ENCODE measurements around the gene MN1. TPM values are rescaled to one million over a fixed set of nuclear protein-coding genes. Genes with fewer than 3 reads are reported as not detected.

MN1 gene
- polyA plus RNA-seq, 1 donor, result 11.7 TPM

GRCh38 chr22:27785831-27786230 lies 15.7 kb downstream of the MN1 start:
- no peak for DNase-seq

- DNase-seq, result no peak
These were observed 17.5 kb downstream of the MN1 start for GRCh38 chr22:27784120-27784475.

- no peak for DNase-seq
These were observed 18.0 kb downstream of the MN1 start for GRCh38 chr22:27783436-27784119.

GRCh38 chr22:27782088-27782487 lies 19.5 kb downstream of the MN1 start:
- no peak for DNase-seq

GRCh38 chr22:27780161-27780575 lies 21.4 kb downstream of the MN1 start:
- no peak for DNase-seq

GRCh38 chr22:27779643-27780042 lies 21.9 kb downstream of the MN1 start:
- no peak for DNase-seq

- no peak for DNase-seq
These were observed 23.1 kb downstream of the MN1 start for GRCh38 chr22:27778294-27779090.

GRCh38 chr22:27777128-27777527 lies 24.4 kb downstream of the MN1 start:
- no peak for DNase-seq

- DNase-seq, result no peak
These were observed 25.0 kb downstream of the MN1 start for GRCh38 chr22:27776650-27776958.

- no peak for DNase-seq
These were observed 25.6 kb downstream of the MN1 start for GRCh38 chr22:27775758-27776649.

- DNase-seq, result no peak
These were observed 26.4 kb downstream of the MN1 start for GRCh38 chr22:27775087-27775698.

- DNase-seq, result no peak
These were observed 27.4 kb downstream of the MN1 start for GRCh38 chr22:27774200-27774599.

GRCh38 chr22:27772984-27773498 lies 28.5 kb downstream of the MN1 start:
- DNase-seq, result no peak

GRCh38 chr22:27772081-27772983 lies 29.2 kb downstream of the MN1 start:
- DNase-seq, result no peak

GRCh38 chr22:27771637-27772036 lies 29.9 kb downstream of the MN1 start:
- DNase-seq, result no peak

- DNase-seq, result no peak
These were observed 32.5 kb downstream of the MN1 start for GRCh38 chr22:27769012-27769411.

- no peak for DNase-seq
These were observed 33.4 kb downstream of the MN1 start for GRCh38 chr22:27768027-27768653.

GRCh38 chr22:27766679-27767078 lies 34.9 kb downstream of the MN1 start:
- no peak for DNase-seq

GRCh38 chr22:27765706-27766291 lies 35.8 kb downstream of the MN1 start:
- no peak for DNase-seq

GRCh38 chr22:27764722-27765236 lies 36.8 kb downstream of the MN1 start:
- no peak for DNase-seq
